Measurements from ENCODE around the gene PIGU. TPM values are rescaled to one million over a fixed set of nuclear protein-coding genes. Genes with fewer than 3 reads are reported as not detected.

The PIGU gene
- total RNA-seq, 1 donor from 2014 or later = 17.7 TPM

DNA sequence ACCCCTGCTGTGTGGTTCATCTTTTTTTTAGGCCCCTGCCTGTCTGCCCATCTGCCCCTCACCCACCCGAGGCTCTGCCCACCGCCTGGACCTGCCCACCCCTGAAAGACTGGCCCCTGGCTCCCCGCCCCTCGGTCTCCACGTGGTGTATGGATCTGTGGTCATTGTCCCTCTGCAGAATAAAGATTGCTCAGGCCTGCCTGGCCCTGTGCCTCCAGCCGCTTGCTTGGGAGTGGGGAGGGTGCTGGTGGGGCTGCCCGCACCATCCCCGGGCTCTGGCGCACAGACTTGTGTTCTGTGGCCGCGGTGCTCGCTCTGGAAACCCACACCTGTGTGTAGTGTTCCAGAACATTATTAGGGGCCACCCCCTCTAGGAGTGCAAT is 116.8 kb downstream of the PIGU start:
- DNase-seq (ENCODE audit: extremely low read depth, low read depth, low spot score) = no peak

DNA sequence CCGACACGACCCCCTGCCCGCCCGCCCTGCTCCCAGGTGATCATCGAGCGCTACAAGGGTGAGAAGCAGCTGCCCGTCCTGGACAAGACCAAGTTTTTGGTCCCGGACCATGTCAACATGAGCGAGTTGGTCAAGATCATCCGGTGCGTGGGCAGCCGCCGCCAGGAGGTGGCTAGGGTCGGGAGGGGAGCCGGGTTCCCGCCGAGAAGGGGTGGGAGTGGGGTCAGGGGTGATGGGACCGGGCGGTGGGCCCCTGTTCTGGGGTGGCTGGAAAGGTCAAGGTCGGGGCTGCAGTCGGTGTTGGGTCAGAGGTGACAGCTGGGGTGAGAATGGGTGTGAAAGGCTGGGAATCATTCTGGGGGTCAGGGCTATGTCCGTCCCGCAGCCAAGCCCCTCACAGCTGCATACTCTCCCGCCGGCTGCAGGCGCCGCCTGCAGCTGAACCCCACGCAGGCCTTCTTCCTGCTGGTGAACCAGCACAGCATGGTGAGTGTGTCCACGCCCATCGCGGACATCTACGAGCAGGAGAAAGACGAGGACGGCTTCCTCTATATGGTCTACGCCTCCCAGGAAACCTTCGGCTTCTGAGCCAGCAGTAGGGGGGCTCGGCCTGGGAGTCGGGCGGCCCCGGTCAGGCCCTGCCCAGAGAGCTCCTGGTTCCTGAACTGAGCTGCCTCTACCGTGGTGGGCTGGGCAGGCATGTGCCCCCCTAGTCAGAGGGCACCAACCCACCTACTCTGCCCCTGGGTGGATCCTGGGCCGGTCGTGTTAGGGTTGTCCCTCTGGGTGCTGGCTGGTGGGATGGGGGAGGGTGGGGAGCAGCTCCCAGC is 117.4 kb downstream of the PIGU start:
- DNase-seq (ENCODE audit: extremely low read depth, low read depth, low spot score) = no peak

DNA sequence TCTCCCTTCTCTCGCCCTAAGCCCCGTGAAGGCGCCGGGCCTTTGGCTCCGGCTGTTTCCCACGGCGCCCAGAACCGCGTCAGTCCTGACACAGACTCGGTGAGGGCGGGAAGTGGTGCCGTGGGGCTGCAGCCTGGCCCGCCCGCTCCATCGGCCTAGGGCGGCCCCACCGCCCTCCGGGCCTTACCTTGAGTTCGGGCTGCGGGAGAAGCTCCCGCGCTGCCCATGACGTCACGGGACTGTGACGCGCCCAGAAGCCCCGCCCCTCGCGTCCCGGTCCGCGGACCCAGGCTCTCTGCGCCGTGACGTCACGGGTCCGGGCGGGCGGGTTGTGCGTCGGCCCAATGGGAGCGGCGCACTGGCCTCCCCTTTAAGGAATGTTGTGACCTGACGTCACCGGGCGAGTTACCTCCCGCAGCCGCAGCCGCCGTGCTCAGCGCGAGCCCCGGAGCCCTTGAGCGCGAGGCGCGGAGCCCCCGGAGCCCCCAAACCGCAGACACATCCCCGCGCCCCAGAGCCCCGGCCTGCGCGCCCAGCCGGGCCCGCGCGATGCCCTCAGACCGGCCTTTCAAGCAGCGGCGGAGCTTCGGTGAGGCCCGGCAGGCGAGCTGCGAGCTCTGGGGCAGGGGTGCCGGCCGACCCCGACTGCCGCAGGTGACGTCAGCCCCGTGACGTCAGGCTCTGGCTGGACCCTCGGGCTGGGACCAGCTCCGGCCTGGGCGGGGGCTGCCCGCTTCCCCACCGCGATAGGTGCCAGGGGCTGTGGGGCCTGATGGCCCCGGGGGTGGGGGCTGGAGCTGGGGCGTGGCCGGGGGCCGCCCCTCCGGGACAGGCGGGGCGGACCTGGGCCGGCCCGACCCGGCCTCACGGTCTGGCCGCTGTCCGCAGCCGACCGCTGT is 118.3 kb downstream of the PIGU start, which contains the start of gene MAP1LC3A:
Gene MAP1LC3A (plus strand): TSS at position 399 of the 899 bp plus-strand sequence. CDS start 151 bp downstream, at position 550.
- DNase-seq (ENCODE audit: extremely low read depth, low read depth, low spot score) = no peak

DNA sequence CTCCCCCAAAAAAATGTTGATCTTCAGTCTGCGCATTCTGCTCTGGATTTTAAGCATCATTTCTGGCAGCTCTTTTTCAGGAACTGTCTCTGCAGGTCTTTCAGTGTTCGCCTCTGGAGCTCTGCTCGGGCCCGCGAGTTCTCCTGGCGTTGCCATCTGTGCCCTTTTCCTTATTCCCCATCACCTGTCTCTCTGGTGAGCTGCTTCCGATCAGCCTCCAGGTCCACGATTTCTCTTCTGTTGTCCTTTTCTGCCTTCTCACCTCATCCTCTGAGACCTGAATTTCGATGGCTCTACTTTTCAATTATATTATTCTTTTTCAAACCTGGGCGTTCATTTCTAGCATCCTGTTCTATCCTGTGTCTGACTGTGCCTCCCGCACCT is 119.0 kb downstream of the PIGU start:
- DNase-seq (ENCODE audit: extremely low read depth, low read depth, low spot score) = no peak

DNA sequence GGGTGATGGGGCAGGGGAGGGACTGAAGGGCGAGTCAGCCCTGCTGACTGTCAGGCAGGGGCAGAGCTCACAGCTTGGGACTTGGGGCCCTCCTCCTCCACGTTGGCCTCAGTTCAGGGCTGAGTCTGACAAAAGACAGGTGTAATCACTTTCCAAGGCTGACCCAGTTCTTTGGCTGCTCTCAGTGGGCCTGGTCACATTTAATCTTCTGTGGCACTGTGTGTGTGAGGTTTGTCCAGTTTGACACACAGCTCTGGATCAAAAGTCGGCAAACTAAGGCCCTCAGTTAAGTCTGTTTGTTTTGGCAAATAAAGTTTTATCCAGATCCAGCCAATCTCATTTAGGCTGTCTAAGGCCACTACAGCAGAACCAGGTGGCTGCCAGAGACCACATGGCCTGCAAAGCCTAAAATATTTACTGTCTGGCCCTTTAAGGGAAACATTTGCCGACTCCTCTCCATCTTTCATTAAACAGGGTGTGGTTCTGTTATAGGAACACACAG is 123.5 kb downstream of the PIGU start:
- DNase-seq (ENCODE audit: extremely low read depth, low read depth, low spot score) = no peak

GRCh38 chr20:34552569-34552968 is 124.3 kb downstream of the PIGU start:
- no peak for DNase-seq (ENCODE audit: extremely low read depth, low read depth, low spot score)

DNA sequence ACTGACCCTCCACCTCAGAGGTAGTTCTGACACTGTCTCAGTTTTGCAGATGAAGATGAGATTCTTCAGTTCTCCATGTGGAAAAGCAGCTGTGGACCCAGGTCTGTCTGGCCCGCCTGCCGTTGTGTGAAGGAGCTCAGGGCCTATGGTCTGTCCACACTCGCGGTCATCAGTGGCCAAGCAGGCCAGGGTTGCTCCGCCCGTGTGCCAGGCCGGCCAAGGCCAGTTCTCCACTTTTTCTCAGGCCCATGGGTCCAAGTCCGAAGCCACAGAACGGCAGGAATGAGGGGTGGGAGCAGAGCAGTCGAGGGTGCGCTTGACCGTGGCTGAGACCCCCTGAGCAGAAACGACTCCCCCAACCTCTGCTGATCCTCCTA is 127.0 kb downstream of the PIGU start:
- DNase-seq (ENCODE audit: extremely low read depth, low read depth, low spot score) = no peak

GRCh38 chr20:34549291-34549928 is 127.5 kb downstream of the PIGU start:
- no peak for DNase-seq (ENCODE audit: extremely low read depth, low read depth, low spot score)

- no peak for DNase-seq (ENCODE audit: extremely low read depth, low read depth, low spot score)
Measured at GRCh38 chr20:34547844-34548613, 128.9 kb downstream of the PIGU start.

DNA sequence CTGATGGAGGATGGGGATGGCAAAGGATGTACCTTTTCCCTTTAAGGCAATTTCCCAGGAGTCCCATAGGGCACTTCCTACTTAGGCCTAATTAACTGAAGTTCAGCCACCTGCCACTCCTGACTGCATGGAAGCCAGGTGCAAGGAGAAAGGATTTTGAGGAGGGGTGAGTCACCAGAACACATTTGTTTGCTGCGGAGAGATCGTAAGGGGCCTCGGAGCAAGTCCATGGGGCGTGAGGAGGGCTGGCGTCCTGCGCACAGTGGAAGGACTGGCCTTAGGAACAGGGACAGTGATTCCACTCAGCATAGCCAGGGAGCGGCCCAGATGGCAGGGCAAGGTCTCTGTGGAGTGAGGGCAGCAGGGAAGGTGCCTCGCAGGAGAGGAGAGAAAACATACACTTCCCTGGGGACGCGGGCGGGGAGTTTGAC is 130.1 kb downstream of the PIGU start:
- no peak for DNase-seq (ENCODE audit: extremely low read depth, low read depth, low spot score)

GRCh38 chr20:34544109-34544796 is 132.6 kb downstream of the PIGU start:
- DNase-seq (ENCODE audit: extremely low read depth, low read depth, low spot score) = no peak

DNA sequence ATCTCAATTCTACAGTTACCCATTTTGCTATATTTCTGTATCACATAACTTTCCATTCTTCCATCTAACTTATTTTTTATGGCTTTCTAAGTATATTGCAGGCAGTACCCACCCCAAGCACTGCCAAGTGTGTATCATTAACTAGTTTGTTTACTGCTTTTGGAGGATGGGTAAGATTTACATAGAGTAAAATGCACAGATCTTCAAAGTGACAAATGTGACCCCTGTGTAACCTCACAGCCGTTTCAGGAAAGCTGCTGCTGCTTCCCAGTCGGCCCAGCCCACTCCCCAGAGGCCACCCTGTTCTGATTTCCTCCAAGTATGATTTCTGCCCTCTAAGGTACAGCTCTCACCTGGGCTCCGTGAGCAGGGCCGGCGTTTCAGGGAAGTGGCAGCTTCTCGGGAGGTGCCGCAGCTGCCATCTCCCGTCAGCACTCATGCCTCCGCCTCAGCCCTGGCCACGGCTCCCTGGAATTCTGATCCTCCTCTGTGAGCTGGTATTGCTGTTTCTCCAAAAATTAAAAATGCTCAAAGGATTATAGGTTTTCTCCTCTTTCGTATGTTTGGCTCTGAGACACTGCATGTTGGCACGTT is 133.3 kb downstream of the PIGU start:
- no peak for DNase-seq (ENCODE audit: extremely low read depth, low read depth, low spot score)

- DNase-seq (ENCODE audit: extremely low read depth, low read depth, low spot score) = no peak
Measured at GRCh38 chr20:34542439-34542838, 134.5 kb downstream of the PIGU start.

DNA sequence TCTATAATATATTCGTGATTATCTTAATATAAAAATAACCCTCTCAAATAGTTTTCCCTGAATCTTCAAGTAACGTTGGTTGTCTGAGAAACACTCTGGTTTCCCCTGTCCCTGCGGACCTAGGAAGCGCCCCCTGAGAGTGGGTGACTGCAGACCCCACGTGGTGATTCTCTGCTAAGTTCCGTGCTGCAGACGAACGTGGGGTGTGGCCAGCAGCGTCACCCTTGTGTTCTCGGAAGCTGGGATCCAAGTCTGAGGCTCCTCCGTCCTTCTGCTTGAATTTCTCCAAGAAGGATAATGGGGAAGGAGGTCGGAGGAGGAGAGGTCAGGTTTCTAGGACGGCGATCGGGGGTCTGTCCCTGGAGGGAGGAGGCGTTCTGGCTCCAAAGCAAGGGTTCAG is 135.0 kb downstream of the PIGU start:
- DNase-seq (ENCODE audit: extremely low read depth, low read depth, low spot score) = no peak

GRCh38 chr20:34541264-34541901 is 135.5 kb downstream of the PIGU start:
- no peak for DNase-seq (ENCODE audit: extremely low read depth, low read depth, low spot score)

GRCh38 chr20:34540596-34541263 is 136.2 kb downstream of the PIGU start:
- DNase-seq (ENCODE audit: extremely low read depth, low read depth, low spot score) = no peak

DNA sequence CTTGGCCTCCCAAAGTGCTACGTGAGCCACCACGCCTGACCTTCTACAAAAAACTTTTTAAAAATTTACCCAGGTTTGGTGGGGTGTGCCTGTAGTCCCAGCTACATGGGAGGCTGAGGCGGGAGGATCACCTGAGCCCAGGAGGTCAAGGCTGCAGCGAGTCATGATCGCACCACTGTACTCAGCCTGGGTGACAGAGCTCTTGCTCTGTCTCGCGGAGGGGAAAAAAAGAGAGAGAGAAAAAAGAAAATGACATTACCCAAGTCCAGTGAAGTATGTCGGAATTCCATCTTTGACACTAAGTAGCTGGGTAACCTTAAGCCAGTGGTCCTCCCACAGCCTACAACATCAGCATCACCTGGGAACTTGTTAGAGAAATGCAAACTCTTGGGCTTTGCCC is 137.1 kb downstream of the PIGU start:
- no peak for DNase-seq (ENCODE audit: extremely low read depth, low read depth, low spot score)

DNA sequence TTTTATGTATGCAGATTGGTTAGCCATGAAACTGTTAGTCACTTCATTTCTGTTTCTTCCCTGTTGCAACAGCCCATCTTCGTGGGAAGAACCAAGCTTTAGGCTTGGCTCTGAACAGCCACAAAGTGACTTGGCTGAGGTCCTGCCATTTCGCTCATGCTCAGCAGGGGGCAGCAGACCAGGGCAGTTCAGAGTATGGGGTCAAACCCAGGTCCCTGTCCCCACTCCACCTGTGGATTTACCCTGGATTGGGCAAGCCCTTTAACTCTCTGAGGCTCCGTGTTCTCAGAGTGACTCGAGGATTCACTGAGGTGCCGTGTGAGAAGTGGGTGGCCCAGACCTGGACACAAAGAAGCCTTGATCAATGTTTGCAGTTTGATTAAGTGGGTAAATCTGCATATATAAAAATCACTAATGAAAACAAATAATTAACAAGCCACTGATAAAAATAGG is 138.2 kb downstream of the PIGU start:
- no peak for DNase-seq (ENCODE audit: extremely low read depth, low read depth, low spot score)
